AG08396 (cell line): ENCODE results near the gene PIK3C2A.

ENCODE experiments used
- DNase-seq: peaks from one replicate; pipeline ENCODE4 v3.0.0; 2012; ENCODE audit warnings: low spot score, mixed read lengths

The PIK3C2A gene

GRCh38 chr11:17211286-17211685 lies 3.5 kb upstream of the PIK3C2A start:
- no peak for DNase-seq

GRCh38 chr11:17209939-17210245 lies 2.1 kb upstream of the PIK3C2A start:
- DNase-seq, result no peak

GRCh38 chr11:17208257-17208999 lies 642 bp upstream of the PIK3C2A start:
- DNase-seq, result peak; percentile 43

- no peak for DNase-seq
Observed at GRCh38 chr11:17206463-17206862, 1.3 kb downstream of the PIK3C2A start.

- peak; percentile 31 for DNase-seq
Observed at GRCh38 chr11:17197431-17197898, 10.3 kb downstream of the PIK3C2A start.

GRCh38 chr11:17188675-17189074 lies 19.1 kb downstream of the PIK3C2A start:
- no peak for DNase-seq

GRCh38 chr11:17186932-17187692 lies 20.7 kb downstream of the PIK3C2A start:
- DNase-seq, result no peak

GRCh38 chr11:17185938-17186337 lies 21.8 kb downstream of the PIK3C2A start:
- DNase-seq, result no peak

- DNase-seq, result no peak
Observed at GRCh38 chr11:17184882-17185587, 22.8 kb downstream of the PIK3C2A start.

- no peak for DNase-seq
Observed at GRCh38 chr11:17183836-17184235, 23.9 kb downstream of the PIK3C2A start.

- no peak for DNase-seq
Observed at GRCh38 chr11:17179970-17180369, 27.8 kb downstream of the PIK3C2A start.

GRCh38 chr11:17173332-17173731 lies 34.5 kb downstream of the PIK3C2A start:
- no peak for DNase-seq

GRCh38 chr11:17171916-17172315 lies 35.9 kb downstream of the PIK3C2A start:
- peak; percentile 13 for DNase-seq

- peak; percentile 22 for DNase-seq
Observed at GRCh38 chr11:17171343-17171742, 36.4 kb downstream of the PIK3C2A start.

GRCh38 chr11:17169876-17170275 lies 37.9 kb downstream of the PIK3C2A start:
- no peak for DNase-seq

GRCh38 chr11:17165247-17165890 lies 42.4 kb downstream of the PIK3C2A start:
- DNase-seq, result no peak

- no peak for DNase-seq
Observed at GRCh38 chr11:17164361-17165246, 43.2 kb downstream of the PIK3C2A start.

- DNase-seq, result no peak
Observed at GRCh38 chr11:17163736-17164135, 44.0 kb downstream of the PIK3C2A start.

GRCh38 chr11:17163291-17163690 lies 44.5 kb downstream of the PIK3C2A start:
- DNase-seq, result no peak

- DNase-seq, result no peak
Observed at GRCh38 chr11:17162376-17162775, 45.4 kb downstream of the PIK3C2A start.

- DNase-seq, result no peak
Observed at GRCh38 chr11:17161515-17161914, 46.3 kb downstream of the PIK3C2A start.
